GM19395 (cell line): ENCODE data around the gene GALNT17.
"Not testable (repeated sequence)": the region's sequence is repeated elsewhere in the genome, so short reads cannot be mapped to it uniquely, and the experiment has no call there.

ENCODE experiments used
- ATAC-seq: cut with Tn5 transposase; IDR thresholded peaks from one replicate; pipeline ENCODE4 v1.9.1; 2021; ENCODE audit warnings: mild to moderate bottlenecking, moderate library complexity; ENCODE audit not compliant: unreplicated experiment

GALNT17 gene

DNA sequence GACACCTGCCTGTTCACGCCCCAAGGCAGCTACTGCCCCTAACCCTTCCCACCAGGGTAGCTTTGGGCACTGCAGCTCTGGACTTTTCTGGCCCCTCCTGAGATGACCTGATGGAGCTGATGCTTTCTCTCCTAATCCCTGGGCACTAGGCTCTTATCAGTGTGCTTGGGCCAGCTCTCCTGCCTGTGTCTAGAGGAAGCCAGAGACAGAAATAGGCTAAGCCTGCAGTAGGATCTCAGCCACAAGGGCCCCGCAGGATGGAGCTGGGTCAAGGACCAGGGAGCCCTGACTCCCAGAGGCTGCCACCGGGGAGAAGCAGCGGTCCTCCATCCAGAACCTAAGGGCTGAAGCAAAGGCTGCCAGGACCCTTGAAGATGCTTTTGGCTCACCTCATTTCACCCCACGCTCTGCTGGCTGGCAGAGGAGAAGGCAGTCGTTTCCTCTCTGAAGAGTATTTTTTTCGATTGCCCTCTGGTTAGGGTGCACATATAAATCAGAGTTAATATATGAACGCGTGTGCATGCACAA, 580.8 kb downstream of the GALNT17 start:
- ATAC-seq: no peak

DNA sequence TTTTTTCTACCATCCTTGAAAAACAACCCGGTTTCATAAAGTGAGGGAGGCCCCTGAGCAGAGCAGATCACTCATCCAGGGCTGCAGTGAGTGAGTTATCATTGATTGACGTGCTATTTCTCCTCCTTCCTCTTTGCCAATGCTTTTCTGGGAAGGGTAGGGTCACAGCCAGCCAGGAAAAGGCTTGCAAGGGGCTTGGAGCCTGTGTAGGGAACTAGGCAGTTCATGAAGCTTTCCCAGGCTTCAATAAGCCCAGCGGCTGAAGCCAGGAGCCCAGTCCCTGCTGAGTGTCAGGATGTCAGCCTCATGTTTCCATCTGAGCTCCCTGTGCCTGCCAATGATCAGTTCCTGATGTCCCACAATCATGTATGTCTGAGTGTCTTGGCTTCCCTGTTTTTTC, 584.7 kb downstream of the GALNT17 start:
- no peak for ATAC-seq

DNA sequence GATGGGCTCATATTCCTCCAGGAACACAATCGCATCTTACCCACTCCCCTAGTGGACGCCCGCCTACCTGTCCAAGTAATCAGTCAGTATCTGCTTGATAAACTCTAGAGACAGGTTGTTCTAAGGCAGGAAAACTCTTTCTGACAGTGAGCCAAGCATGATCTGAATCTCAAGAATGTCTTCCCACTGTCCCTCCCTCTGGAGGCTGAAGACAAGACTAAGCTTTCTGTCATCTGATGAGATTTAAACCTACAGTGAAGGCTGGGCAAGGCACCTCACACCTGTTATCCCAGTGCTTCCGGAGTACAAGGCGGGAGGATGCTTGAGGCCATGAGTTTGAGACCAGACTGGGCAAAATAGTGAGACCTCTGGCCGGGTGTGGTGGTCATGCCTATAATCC, 586.6 kb downstream of the GALNT17 start:
- no peak for ATAC-seq

DNA sequence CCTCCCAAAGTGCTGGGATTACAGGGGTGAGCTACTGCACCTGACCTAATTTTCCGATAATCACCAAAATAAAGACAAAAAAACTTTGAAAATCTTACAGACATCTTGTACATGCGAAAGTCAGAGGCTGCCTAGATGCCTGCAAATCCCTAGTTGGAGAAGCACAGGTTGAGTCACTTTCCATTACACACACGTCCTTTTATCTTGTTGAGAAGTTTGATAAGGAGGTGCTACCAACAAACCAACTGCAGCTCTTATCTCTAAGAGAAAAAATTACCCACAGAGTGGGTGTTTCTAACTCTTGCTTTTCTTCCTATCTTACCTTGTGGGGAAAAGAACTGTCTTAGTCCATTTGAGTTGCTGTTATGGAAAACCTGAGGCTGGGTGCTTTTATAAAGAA, 589.8 kb downstream of the GALNT17 start:
- ATAC-seq: no peak

DNA sequence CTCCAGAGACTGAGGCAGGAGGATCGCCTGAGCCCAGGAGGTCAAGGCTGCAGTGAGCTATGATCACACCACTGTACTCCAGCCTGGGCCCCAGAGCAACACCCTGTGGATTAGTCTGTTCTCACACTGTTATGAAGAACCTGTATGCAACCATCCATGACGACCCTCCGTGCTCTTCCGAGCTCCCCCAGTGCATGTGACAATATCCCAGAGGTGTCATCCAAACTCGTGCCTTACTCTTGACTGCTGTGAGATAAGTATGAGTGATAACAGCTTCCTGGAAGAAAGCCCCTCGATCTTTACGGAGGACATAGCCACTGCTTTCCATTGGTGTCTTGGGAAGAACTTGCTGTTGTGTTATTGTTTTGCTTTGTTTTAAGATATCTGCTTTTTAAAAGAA, 591.9 kb downstream of the GALNT17 start:
- ATAC-seq: no peak

DNA sequence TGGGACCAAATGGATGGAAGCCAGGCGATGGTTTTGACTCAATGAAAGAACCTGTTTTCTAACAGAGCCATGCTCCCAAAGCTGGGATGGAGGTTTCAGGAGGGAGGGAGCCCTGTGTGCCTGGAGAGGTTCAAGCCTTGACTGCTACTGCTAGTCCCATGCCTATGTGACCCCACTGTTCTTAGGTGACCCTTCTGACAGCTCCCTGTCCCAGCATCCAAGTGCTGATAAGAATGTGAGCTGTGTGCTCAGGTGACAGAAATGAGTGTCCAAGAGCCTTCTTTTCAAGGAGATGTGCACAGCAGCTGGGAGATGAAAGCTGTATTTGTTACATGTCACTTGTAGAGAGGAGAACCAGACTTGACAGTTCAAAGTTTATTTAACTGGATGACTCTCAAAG, 595.4 kb downstream of the GALNT17 start:
- no peak for ATAC-seq

DNA sequence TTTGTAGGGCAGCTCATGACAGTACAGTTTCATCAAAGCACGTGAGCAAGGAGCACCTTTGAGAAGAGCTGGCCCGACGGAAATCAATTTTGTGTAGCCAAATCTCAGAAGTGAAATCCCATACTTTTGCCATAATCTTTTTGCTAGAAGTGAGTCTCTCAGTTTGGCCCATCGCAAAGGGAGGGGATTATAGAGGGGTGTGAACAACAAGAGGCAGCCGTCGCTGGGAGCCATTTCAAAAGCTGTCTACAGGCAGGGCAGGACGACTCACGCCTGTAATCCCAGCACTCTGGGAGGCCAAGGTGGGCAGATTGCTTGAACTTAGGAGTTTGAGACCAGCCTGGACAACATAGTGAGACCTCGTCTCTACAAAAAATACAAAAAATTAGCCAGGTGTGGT, 599.8 kb downstream of the GALNT17 start:
- ATAC-seq: no peak

DNA sequence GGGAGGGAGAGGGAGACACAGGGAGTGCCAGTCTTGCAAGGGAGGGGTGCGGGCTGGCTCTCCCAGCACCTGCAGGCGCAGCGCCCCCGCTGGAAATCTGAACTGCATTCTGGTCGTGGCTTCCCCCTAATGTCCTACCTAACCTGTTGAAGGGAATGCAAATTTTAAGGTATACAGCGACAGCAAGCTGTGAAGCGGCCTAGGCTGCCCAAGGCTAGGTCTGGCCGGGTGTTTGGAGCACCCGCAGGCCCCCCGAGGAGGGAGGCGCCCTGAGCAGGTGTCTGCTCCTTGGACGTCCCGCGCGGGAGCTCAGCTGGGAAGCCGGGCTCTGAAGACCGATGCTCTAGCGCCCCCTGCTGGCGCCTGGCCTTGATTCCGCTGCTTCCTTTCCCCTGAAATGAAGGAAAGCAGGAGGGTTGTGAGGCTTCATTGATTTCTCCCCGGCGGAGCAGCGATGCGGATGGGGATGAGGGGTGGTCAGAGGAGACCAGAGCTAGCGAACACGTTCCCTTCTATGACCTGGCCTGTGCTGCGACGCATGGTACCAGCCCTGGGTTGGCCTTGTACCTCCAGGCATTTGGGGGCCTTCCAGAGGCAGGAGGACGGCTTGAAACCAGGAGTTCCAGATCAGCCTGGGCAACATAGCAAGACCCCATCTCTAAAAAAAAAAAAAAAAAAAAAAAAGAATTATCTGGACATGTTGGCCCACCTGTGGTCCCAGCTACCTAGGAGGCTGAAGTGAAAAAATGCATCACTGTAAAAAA, 601.3 kb downstream of the GALNT17 start:
- ATAC-seq: no peak

DNA sequence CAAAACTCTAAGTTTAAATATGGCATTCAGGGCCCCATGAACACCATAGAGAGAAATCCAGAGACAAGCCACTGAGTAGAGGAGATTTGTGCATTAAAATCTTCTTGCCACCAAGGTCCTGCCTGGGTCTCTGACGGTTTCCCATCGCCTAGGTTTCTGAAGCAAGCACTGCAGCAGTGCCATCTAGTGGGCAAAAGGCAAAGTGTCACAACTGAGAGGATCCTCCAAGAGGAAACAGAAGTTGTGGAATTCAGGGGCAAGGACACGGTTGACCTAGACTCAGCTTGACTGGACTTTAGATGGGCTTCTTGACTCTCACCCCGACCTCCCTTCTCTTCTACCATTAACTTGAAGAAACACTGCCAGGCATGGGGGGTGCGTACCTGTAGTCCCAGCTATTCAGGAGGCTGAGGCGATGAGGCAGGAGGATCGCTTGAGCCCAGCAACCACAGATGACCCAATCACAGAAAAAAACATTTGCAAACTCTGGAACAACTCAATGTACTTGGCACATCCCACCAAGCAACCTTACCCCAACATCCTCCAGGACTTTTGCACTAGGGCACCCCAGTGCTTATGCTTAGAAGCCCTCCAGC, 604.1 kb downstream of the GALNT17 start:
- peak; percentile 60 for ATAC-seq

DNA sequence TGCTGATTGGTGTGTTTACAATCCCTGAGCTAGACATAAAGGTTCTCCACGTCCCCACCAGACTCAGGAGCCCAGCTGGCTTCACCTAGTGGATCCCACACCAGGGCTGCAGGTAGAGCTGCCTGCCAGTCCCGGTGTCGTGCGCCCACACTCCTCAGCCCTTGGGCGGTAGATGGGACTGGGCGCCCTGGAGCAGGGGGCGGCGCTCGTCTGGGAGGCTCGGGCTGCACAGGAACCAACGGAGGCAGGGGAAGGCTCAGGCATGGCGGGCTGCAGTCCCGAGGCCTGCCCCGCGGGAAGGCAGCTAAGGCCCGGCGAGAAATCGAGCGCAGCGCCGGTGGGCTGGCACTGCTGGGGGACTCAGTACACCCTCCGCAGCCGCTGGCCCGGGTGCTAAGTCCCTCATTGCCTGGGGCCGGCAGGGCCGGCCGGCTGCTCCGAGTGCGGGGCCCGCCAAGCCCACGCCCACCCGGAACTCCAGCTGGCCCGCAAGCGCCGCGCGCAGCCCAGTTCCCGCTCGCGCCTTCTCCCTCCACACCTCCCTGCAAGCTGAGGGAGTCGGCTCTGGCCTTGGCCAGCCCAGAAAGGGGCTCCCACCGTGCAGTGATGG, 606.1 kb downstream of the GALNT17 start:
- ATAC-seq: not testable (repeated sequence)

DNA sequence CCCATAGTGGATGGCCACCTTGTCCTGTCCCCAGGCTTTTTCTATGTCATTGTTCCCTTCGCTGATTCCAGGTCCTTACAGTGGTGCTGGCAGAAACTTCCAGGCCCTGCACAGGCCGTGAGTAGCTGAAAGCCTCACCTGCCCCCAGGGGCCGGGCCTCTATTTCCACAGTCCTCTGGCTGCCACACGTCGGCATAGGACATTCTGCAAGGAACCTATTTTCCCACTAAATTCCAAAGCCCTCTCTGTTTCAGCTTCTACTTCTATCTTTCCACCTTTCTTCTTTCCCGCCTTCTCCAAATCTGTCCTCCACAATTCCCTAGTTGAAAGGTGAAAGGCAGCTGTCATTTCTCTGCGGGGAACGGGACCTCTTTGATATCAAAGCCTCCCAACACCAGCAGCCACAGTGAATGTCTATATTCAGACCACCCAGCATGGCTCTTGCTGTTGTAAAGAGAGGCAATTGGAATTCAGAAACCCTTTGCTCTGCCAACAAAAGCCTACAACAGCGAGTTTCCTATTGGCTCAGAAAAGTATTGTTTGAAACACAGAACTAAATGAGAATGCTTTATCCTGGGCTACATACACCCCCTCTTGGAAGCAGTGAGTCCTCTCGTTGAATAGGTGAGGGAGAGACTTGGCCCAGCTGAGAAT, 607.7 kb downstream of the GALNT17 start:
- ATAC-seq: no peak

DNA sequence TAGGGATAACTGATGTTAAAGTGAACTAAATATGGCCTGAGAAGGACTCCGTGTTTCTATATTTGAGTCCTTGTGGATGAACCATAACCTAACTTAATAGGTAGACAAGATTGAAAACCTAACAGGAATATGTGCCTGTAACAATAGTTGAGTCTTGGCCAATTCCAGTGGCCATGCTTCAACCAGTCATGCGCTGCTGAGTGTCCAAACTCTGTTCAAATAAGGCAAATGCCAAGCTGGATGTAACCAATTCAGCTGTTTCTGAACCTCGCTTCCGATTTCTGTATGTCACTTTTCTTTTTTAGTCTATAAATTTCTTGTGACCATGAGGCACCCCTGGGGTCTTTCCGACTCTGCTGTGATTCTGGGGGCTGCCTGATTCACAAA, 608.2 kb downstream of the GALNT17 start:
- no peak for ATAC-seq

DNA sequence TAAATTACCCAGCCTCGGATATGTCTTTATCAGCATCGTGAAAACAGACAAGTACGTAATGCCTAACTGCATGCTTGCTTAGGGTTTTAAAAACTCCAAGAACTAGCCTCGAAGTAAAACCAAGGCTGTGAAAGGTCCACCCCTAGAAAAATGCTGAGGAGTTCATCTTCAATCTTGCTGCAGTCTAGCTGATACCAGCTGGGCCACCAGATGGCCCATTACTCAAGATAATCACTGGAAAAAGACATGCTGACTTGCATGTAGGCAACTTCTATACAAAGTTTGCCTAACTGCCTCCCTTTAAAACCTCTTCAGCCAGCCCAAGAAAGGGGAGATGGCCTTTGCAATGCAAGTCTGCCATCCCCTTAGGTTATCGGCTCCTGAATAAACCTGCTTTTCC, 614.1 kb downstream of the GALNT17 start:
- no peak for ATAC-seq

DNA sequence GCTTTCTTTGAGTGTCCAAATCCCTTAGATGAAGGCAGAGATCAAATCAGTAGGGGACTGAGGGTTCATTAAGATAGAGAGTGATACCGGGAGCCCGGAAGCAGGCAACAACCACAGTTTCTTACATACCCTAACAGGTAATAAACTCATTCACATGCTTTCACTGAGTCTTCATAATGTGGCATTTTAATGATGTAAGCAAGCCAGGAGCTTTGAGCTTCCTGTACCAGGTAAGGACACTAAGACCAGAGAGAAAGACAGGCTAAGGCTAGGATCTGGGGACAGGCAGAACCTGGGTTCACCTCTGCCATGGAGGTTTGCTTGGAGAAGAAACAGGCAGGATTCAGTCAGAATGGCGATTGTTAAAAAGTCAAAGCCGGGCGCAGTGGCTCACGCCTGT, 618.3 kb downstream of the GALNT17 start:
- no peak for ATAC-seq

DNA sequence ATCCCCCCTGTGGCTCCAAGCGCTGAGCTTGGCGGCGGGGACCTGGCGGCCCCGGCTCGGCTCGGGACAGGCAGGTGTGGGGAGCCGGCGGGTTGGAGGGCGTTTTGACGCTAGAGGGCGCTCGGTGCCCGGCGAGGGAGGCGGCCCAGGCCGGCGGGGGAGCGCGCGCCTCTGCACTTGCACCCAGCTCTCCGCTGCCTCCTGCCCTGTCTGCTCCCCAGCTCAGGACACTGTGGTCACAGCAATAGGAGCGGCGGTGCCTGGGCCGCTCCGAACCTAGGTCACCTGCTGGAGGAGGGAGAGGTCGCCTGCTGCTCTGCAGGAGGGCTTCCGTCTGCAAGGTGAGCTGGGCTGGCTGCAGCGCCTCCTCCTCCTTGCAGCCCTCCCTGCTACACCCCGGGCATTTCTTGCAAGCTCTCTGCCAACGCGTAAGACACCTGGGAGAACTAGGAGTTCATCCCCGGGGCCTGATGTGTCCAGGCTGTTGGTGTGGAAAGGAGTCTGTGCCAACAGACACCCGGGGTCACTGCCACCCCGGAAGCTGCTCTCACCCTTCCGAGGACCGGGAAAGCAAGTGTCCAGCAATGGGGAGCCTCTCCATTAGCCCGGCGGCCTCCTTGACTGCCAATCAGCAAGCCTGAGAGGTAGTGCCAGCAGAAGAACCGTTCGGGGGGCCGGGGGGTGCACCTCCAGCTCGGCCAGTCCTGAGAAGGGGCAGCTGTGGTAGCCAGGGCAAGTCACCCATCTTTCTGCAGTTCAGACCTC, 620.4 kb downstream of the GALNT17 start:
- ATAC-seq: no peak

DNA sequence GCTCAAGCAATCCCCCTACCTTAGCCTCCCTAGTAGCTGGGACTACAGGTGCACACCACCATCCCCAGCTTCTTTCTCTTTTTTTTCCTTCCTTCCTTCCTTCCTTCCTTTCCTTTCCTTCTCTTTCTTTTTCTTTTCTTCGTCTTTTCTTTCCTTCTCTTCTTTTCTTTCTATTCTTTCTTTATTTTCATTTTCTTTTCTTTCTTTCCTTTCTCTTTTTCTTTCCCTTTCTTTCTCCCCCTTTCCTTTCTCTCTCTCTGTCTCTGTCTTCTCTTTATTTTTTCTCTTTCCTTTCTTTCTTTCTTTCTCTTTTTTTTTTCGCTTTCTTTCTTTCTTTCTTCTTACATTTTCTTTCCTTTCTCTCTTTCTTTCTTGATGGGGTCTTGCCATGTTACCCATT, 621.3 kb downstream of the GALNT17 start:
- no peak for ATAC-seq

DNA sequence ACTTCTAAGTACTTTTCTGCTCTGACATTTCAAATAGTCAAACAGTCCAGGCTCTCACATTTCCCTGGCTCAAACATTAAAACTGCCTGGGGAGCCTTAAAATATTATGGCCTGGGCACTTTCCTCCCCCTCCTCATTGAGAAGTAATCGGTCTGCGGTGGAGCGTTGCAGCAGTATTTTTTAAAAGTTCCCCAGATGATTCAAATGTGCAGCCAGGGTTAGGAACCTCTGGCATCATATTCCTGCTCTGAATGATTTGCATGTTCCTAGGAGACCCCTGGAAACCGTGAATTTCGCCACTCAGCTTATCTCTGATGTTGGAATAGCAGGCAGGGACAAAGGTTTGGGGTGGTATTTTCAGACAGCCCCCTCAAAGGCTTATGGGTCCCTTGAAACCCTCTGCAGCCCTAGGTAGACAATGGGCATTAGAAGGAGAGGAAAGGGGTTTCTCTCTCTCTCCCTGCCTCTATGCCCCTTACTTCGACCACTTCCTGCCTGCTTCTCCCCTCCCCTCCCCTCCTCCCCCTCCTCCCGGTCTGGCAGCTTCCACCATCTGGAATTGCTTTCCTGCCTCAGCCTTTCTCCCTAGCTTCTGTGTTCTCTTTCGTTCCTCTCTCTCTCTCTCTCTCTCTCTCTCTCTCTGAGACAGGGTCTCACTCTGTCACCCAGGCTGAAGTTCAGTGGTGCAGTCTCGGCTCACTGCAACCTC, 622.2 kb downstream of the GALNT17 start:
- no peak for ATAC-seq

DNA sequence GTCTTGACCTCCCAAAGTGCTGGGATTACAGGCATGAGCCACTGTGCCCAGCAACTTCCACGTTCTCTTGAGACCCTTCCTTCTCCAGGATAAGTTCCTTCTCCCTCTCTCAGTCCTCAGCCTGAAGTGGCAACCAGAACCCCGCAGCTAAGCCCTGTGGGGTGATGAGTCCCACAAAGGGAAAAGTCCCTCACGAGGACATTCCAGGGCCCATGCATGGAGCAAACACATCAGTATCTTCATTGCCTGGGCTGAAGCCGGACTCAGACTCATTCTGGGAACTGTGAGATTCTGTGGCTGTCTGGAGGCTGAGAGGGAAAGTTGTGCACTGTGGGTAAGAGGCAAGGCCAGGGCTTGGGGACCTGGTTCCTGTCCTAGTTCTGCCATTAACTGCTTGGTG, 622.9 kb downstream of the GALNT17 start:
- no peak for ATAC-seq

DNA sequence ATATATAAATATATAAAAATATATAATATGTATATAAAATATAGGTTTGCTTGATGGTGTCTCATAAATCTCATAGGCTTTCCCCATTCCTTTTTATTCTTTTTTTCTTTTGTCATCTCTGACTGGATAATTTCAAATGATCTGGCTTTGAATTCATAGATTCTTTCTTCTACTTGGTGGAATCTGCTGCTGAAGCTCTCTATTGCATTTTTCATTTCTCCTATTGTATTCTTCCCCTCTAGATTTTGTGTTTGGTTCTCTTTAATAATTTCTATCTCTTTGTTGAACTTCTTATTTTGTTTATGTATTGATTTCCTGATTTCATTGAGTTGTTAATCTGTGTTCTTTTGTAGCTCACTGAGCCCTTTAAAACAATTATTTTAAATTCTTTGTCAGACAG, 629.4 kb downstream of the GALNT17 start:
- no peak for ATAC-seq
